Body of pancreas (tissue), 4 donors: ENCODE measurements around the gene ACSM5. TPM values are rescaled to one million over a fixed set of nuclear protein-coding genes. Genes with fewer than 3 reads are reported as not detected.
A peak's percentile ranks its signal among the peaks of the same experiment; 100 is the strongest.
"Not testable (repeated sequence)": the region's sequence is repeated elsewhere in the genome, so short reads cannot be mapped to it uniquely, and the experiment has no call there.

ENCODE experiments used
- ATAC-seq: fragments of 150-250 bp; one replicate; pipeline ENCODE4 v1.9.1; 2016
- DNase-seq, 4 donors: peaks; one replicate each; pipeline ENCODE4 v3.0.0-alpha.2; 2019
- H3K27ac ChIP-seq, 4 donors: fragments of 200-600 bp; sonication (generic); 1 replicate in 3 of 4; 2 replicates in 1 of 4; pipeline versions ENCODE4 v1.5.1 to v1.6.1; 2016 to 2019; ENCODE audit warnings: mild to moderate bottlenecking in 1 of 4, mixed read lengths in 1 of 4, moderate library complexity in 1 of 4
- H3K27me3 ChIP-seq, 2 donors: fragments of 200-600 bp; sonication (generic); one replicate each; pipeline ENCODE4 v1.6.0; 2016; ENCODE audit warnings: mild to moderate bottlenecking in 1 of 2
- H3K36me3 ChIP-seq, 2 donors: fragments of 200-600 bp; sonication (generic); replicated peaks in 1 of 2; 2 replicates each; pipeline ENCODE4 v1.5.1; 2016; ENCODE audit warnings: low read depth in 2 of 2; ENCODE audit not compliant: insufficient read depth in 1 of 2
- H3K4me1 ChIP-seq: fragments of 200-600 bp; sonication (generic); one replicate; pipeline ENCODE4 v1.6.0; 2016
- H3K4me3 ChIP-seq, 2 donors: fragments of 200-600 bp; sonication (generic); 1 replicate in 1 of 2; 2 replicates in 1 of 2; pipeline ENCODE4 v1.5.1; 2016 to 2019
- H3K9me3 ChIP-seq, 3 donors: fragments of 200-600 bp; sonication (generic); 1 replicate in 2 of 3; 2 replicates in 1 of 3; pipeline ENCODE4 v1.5.1; 2016
- CTCF ChIP-seq, 7 experiments: fragments of 450-650 bp in 4 of 7; fragments of 200-600 bp in 3 of 7; sonication (generic) in 3 of 7; IDR thresholded peaks; one replicate each; pipeline ENCODE4 v1.5.1; 2016 to 2019; ENCODE audit warnings: antibody characterized with exemption in 7 of 7
- POLR2A ChIP-seq, 3 donors: fragments of 450-650 bp; IDR thresholded peaks; one replicate each; pipeline ENCODE4 v1.6.1; 2016; ENCODE audit warnings: antibody characterized with exemption in 3 of 3, mild to moderate bottlenecking in 2 of 3
- WGBS, 2 donors: methylation state at CpG; one replicate each; pipeline ENCODE4 v1.1.5; 2017; 5-methylcytosine and 5-hydroxymethylcytosine counted together
- intact Hi-C: fragments of 100-400 bp; cut with DNase I; formaldehyde crosslinking; loops from one replicate; pipeline ENCODE4 v1.15.1; 2023
- total RNA-seq, 2 donors: library from RNA; depleted of rRNA; stranded (reverse); fragments of >200 nt; gene quantifications; one replicate each; pipeline ENCODE4 v1.1.0, GENCODE V29; 2016

ACSM5 gene
- total RNA-seq, 2 donors from 2014 or later, result 2.3 to 11.5 TPM

GRCh38 chr16:20441191-20441590 lies 31.9 kb downstream of the ACSM5 start:
- ATAC-seq (no peak), DNase-seq (no peak)
- Histone ChIP-seq H3K4me1 (peaks cover 36% of the 10 kb centered on the region), H3K27me3 (no peaks in the 10 kb centered on the region), H3K9me3 (no peaks in the 10 kb centered on the region), H3K4me3 (no peak overlapping the region), H3K36me3 (no peaks in the 10 kb centered on the region), H3K27ac (peak overlapping the region; percentile 44 to 85 (median 68))
- intact Hi-C loops, result no loop called here
- no peak for TF ChIP-seq CTCF (IDR thresholded peaks at IDR 0.05)
- no peak for TF ChIP-seq POLR2A (IDR thresholded peaks at IDR 0.05)
- WGBS, 2 donors, result 64 to 68% methylated on average over 3 of the region's 3 CpGs

GRCh38 chr16:20441859-20442258 lies 32.5 kb downstream of the ACSM5 start:
- intact Hi-C loops, result not testable (repeated sequence)

GRCh38 chr16:20446652-20447393 lies 37.5 kb downstream of the ACSM5 start:
- H3K27ac ChIP-seq, H3K4me3 ChIP-seq, DNase-seq, intact Hi-C loops, H3K27me3 ChIP-seq, H3K36me3 ChIP-seq, H3K9me3 ChIP-seq, H3K4me1 ChIP-seq: not testable (repeated sequence)
- WGBS, 2 donors, result no CpG with 5 or more reads among the region's 3 CpGs
- peak; percentile 76 for ATAC-seq

More at GRCh38 chr16:20441859-20442258, 32.5 kb downstream of the ACSM5 start:
- H3K27ac ChIP-seq, result peak overlapping the region in 1 of 4 donors; percentile 82
- H3K9me3 ChIP-seq, DNase-seq, H3K4me3 ChIP-seq, H3K36me3 ChIP-seq, H3K27me3 ChIP-seq, ATAC-seq: not testable (repeated sequence)
- WGBS, 2 donors, result 78 to 88% methylated on average over 2 of the region's 4 CpGs
- peaks cover 36% of the 10 kb centered on the region for H3K4me1 ChIP-seq

GRCh38 chr16:20451364-20451763 lies 42.0 kb downstream of the ACSM5 start, which contains the start of gene ACSM2A:
Gene ACSM2A, plus strand, starts transcription at chr16:20451521. Its CDS starts 8,594 bp downstream, at chr16:20460115.
- H3K36me3 ChIP-seq, H3K4me3 ChIP-seq, DNase-seq, H3K27me3 ChIP-seq, ATAC-seq, H3K9me3 ChIP-seq, intact Hi-C loops, H3K27ac ChIP-seq, H3K4me1 ChIP-seq: not testable (repeated sequence)
- no CpG with 5 or more reads among the region's 1 CpG for WGBS, 2 donors

- H3K4me3 ChIP-seq, H3K4me1 ChIP-seq, ATAC-seq, H3K27me3 ChIP-seq, DNase-seq, H3K9me3 ChIP-seq, H3K36me3 ChIP-seq, intact Hi-C loops, H3K27ac ChIP-seq: not testable (repeated sequence)
- WGBS, 2 donors, result no CpG with 5 or more reads among the region's 5 CpGs
Measured at GRCh38 chr16:20453633-20454032, 44.3 kb downstream of the ACSM5 start.

GRCh38 chr16:20459227-20459626 lies 49.9 kb downstream of the ACSM5 start:
- intact Hi-C loops, H3K27ac ChIP-seq, H3K4me3 ChIP-seq, DNase-seq, H3K9me3 ChIP-seq, H3K36me3 ChIP-seq, H3K4me1 ChIP-seq, ATAC-seq, H3K27me3 ChIP-seq: not testable (repeated sequence)
- 83 to 89% methylated on average over 2 of the region's 2 CpGs for WGBS, 2 donors

GRCh38 chr16:20460313-20460712 lies 51.0 kb downstream of the ACSM5 start:
- H3K4me1 ChIP-seq, H3K27me3 ChIP-seq, DNase-seq, intact Hi-C loops, H3K27ac ChIP-seq, H3K4me3 ChIP-seq, ATAC-seq, H3K9me3 ChIP-seq, H3K36me3 ChIP-seq: not testable (repeated sequence)
- 65 to 85% methylated on average over 1 to 2 of the region's 4 CpGs for WGBS, 2 donors

- H3K36me3 ChIP-seq, H3K4me3 ChIP-seq, H3K27ac ChIP-seq, ATAC-seq, DNase-seq, H3K27me3 ChIP-seq, H3K4me1 ChIP-seq, intact Hi-C loops, H3K9me3 ChIP-seq: not testable (repeated sequence)
Measured at GRCh38 chr16:20468954-20469353, 59.6 kb downstream of the ACSM5 start.

- DNase-seq, H3K27ac ChIP-seq, H3K4me3 ChIP-seq, ATAC-seq, H3K27me3 ChIP-seq, H3K4me1 ChIP-seq, H3K36me3 ChIP-seq, H3K9me3 ChIP-seq, intact Hi-C loops: not testable (repeated sequence)
- 89 to 95% methylated on average over 2 of the region's 2 CpGs for WGBS, 2 donors
Measured at GRCh38 chr16:20469930-20470329, 60.6 kb downstream of the ACSM5 start.

GRCh38 chr16:20470732-20471131 lies 61.4 kb downstream of the ACSM5 start:
- H3K36me3 ChIP-seq, intact Hi-C loops, ATAC-seq, H3K27ac ChIP-seq, H3K9me3 ChIP-seq, DNase-seq, H3K27me3 ChIP-seq, H3K4me3 ChIP-seq, H3K4me1 ChIP-seq: not testable (repeated sequence)
- whole genome bisulfite sequencing, 2 donors, result 65 to 68% methylated on average over 1 of the region's 1 CpG

GRCh38 chr16:20477188-20477744 lies 67.9 kb downstream of the ACSM5 start:
- H3K4me1 ChIP-seq, H3K9me3 ChIP-seq, H3K27me3 ChIP-seq, H3K27ac ChIP-seq, ATAC-seq, H3K36me3 ChIP-seq, H3K4me3 ChIP-seq, DNase-seq, intact Hi-C loops: not testable (repeated sequence)
- 38 to 56% methylated on average over 1 to 2 of the region's 2 CpGs for WGBS, 2 donors
